GM19463 (cell line): Measurements from ENCODE around the gene EFHC1.
A peak's percentile ranks its signal among the peaks of the same experiment; 100 is the strongest.
"Not testable (repeated sequence)": the region's sequence is repeated elsewhere in the genome, so short reads cannot be mapped to it uniquely, and the experiment has no call there.

ENCODE experiments used
- ATAC-seq: cut with Tn5 transposase; IDR thresholded peaks from one replicate; pipeline ENCODE4 v1.9.1; 2021; ENCODE audit warnings: mild to moderate bottlenecking, moderate library complexity; ENCODE audit not compliant: unreplicated experiment

EFHC1 gene

GRCh38 chr6:52435345-52435744 is 15.2 kb downstream of the EFHC1 start:
- no peak for ATAC-seq

- no peak for ATAC-seq
These were observed 18.8 kb downstream of the EFHC1 start for GRCh38 chr6:52438926-52439325.

- no peak for ATAC-seq
These were observed 34.4 kb downstream of the EFHC1 start for GRCh38 chr6:52454556-52454955.

GRCh38 chr6:52457096-52457495 is 37.0 kb downstream of the EFHC1 start:
- no peak for ATAC-seq

- ATAC-seq = not testable (repeated sequence)
These were observed 41.1 kb downstream of the EFHC1 start for GRCh38 chr6:52461194-52461593.

- no peak for ATAC-seq
These were observed 54.0 kb downstream of the EFHC1 start for GRCh38 chr6:52474173-52474572.

- no peak for ATAC-seq
These were observed 55.2 kb downstream of the EFHC1 start for GRCh38 chr6:52475307-52475706.

GRCh38 chr6:52482903-52483670 is 62.9 kb downstream of the EFHC1 start:
- ATAC-seq = no peak

GRCh38 chr6:52483671-52484003 is 63.5 kb downstream of the EFHC1 start:
- ATAC-seq = no peak

GRCh38 chr6:52489881-52490280 is 69.7 kb downstream of the EFHC1 start:
- no peak for ATAC-seq

GRCh38 chr6:52491203-52492069 is 71.3 kb downstream of the EFHC1 start:
- ATAC-seq = peak; percentile 53

GRCh38 chr6:52493669-52494068 is 73.5 kb downstream of the EFHC1 start:
- ATAC-seq = no peak

GRCh38 chr6:52494298-52495072 is 74.3 kb downstream of the EFHC1 start:
- ATAC-seq = no peak

- ATAC-seq = no peak
These were observed 75.8 kb downstream of the EFHC1 start for GRCh38 chr6:52495922-52496321.

- no peak for ATAC-seq
These were observed 76.5 kb downstream of the EFHC1 start for GRCh38 chr6:52496631-52497030.

- ATAC-seq = peak; percentile 74
These were observed 77.7 kb downstream of the EFHC1 start for GRCh38 chr6:52497652-52498408.

GRCh38 chr6:52498538-52499017 is 78.4 kb downstream of the EFHC1 start:
- ATAC-seq = peak; percentile 49

- ATAC-seq = no peak
These were observed 78.9 kb downstream of the EFHC1 start for GRCh38 chr6:52499026-52499425.

- no peak for ATAC-seq
These were observed 79.6 kb downstream of the EFHC1 start for GRCh38 chr6:52499681-52500236.
